ENCODE data around the gene NINJ2. TPM values are rescaled to one million over a fixed set of nuclear protein-coding genes. Genes with fewer than 3 reads are reported as not detected.

NINJ2 gene
- total and polyA plus RNA-seq, 10 of the 15 experiments (the other 5 are each of a cell fraction or from before 2014, with no cell fraction given) = 8.9 to 51.6 (median 21.3) TPM

- H3K4me3 ChIP-seq = no peak overlapping the region
- no peaks in the 10 kb centered on the region for H3K9me3 ChIP-seq (replicated peaks; ENCODE audit: control insufficient read depth, insufficient read depth, low read length)
- H3K27ac ChIP-seq (ENCODE audit: control insufficient read depth, insufficient read depth) = no peak overlapping the region
- no peaks in the 10 kb centered on the region; a peak in 2 of 4 replicates for H3K27me3 ChIP-seq (replicated peaks in 1 of 2; ENCODE audit: control insufficient read depth in 2 of 2, insufficient read depth in 2 of 2, low read length in 1 of 2)
- ChIA-PET RAD21 (ENCODE audit: unreplicated experiment) (interaction anchor here (1.5 kb wide), 1 partner anchor 91 kb away, joined by 3 read pairs; no protein-coding TSS in a partner anchor), SMC1A (ENCODE audit: uncharacterized antibody, unreplicated experiment) (no interaction called here), POLR2A (no interaction called here), CTCF (interaction anchor here (6.2 kb wide), 1 partner anchor 91 kb away, joined by 55 read pairs; no protein-coding TSS in a partner anchor)
- no peak for DNase-seq (ENCODE audit: low read depth, low spot score)
- H3K4me1 ChIP-seq (ENCODE audit: control insufficient read depth, insufficient read depth, low read length) = no peaks in the 10 kb centered on the region
- ATAC-seq = no peak
- H3K79me2 ChIP-seq (ENCODE audit: control insufficient read depth, insufficient read depth, low read length) = no peaks in the 10 kb centered on the region
- no peak overlapping the region for H3K9ac ChIP-seq (ENCODE audit: control insufficient read depth, insufficient read depth, low read length)
- H2AFZ ChIP-seq (ENCODE audit: control insufficient read depth, low read depth, low read length) = no peak overlapping the region
- in situ Hi-C loops (cut with MboI) (no loop called here), intact Hi-C loops (cut with micrococcal nuclease; ENCODE audit: unreplicated experiment) (loop anchor here (2.0 kb wide), 1 partner anchor 93 kb away; no protein-coding TSS in a partner anchor)
- H4K20me1 ChIP-seq (ENCODE audit: control insufficient read depth, insufficient read depth) = no peaks in the 10 kb centered on the region
- FAIRE-seq = no peak
- no TSS peak for BruUV-seq (replicated peaks)
- TF ChIP-seq SMAD5 (IDR thresholded peaks at IDR 0.05; ENCODE audit: low read depth) (no peak), NR2C2 (IDR thresholded peaks at IDR 0.05; ENCODE audit: borderline replicate concordance, control insufficient read depth, insufficient read length, low read depth) (no peak), RBBP5 (conservative IDR thresholded peaks at IDR 0.05) (no peak), FOS (IDR thresholded peaks at IDR 0.05; ENCODE audit: borderline replicate concordance, extremely low read depth, insufficient read length) (no peak), JUNB (IDR thresholded peaks at IDR 0.05) (no peak), RELB (IDR thresholded peaks at IDR 0.05; ENCODE audit: low read depth) (no peak), TCF3 (IDR thresholded peaks at IDR 0.05; ENCODE audit: borderline replicate concordance, insufficient read depth, low read depth, low read length) (no peak), YY1 (IDR thresholded peaks at IDR 0.05; ENCODE audit: low read depth, low read length) (no peak), ZBTB11 (CRISPR knock-in tag; IDR thresholded peaks at IDR 0.05) (no peak), E4F1 (IDR thresholded peaks at IDR 0.05; ENCODE audit: borderline replicate concordance, partially characterized antibody) (no peak), MYC (IDR thresholded peaks at IDR 0.05; ENCODE audit: insufficient read depth, insufficient read length, insufficient replicate concordance, low read length, severe bottlenecking) (no peak), HDAC2 (IDR thresholded peaks at IDR 0.05) (no peak)
- TF ChIP-seq, protein P1, sequence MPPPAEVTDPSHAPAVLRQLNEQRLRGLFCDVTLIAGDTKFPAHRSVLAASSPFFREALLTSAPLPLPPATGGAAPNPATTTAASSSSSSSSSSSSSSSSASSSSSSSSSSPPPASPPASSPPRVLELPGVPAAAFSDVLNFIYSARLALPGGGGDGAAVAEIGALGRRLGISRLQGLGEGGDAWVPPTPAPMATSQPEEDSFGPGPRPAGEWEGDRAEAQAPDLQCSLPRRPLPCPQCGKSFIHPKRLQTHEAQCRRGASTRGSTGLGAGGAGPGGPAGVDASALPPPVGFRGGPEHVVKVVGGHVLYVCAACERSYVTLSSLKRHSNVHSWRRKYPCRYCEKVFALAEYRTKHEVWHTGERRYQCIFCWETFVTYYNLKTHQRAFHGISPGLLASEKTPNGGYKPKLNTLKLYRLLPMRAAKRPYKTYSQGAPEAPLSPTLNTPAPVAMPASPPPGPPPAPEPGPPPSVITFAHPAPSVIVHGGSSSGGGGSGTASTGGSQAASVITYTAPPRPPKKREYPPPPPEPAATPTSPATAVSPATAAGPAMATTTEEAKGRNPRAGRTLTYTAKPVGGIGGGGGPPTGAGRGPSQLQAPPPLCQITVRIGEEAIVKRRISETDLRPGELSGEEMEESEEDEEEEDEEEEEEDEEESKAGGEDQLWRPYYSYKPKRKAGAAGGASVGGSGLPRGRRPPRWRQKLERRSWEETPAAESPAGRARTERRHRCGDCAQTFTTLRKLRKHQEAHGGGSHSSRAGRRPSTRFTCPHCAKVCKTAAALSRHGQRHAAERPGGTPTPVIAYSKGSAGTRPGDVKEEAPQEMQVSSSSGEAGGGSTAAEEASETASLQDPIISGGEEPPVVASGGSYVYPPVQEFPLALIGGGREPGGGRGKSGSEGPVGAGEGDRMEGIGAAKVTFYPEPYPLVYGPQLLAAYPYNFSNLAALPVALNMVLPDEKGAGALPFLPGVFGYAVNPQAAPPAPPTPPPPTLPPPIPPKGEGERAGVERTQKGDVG (CRISPR knock-in tag; IDR thresholded peaks at IDR 0.05) = no peak
- no CpG with 5 or more reads among the region's 6 CpGs for WGBS (ENCODE audit: insufficient coverage, insufficient replicate concordance, low lambda C conversion rate, missing lambda C conversion rate)
- H3K4me2 ChIP-seq (ENCODE audit: control insufficient read depth, insufficient read depth) = no peak overlapping the region
- no peaks in the 10 kb centered on the region for H3K36me3 ChIP-seq (ENCODE audit: control insufficient read depth in 2 of 2, insufficient read depth in 2 of 2, low read length in 1 of 2)
Observed at GRCh38 chr12:545835-546234, 117.4 kb downstream of the NINJ2 start.

Data from GM12878 (cell line).